ENCODE data around the gene SPATA4. TPM values are rescaled to one million over a fixed set of nuclear protein-coding genes. Genes with fewer than 3 reads are reported as not detected.

SPATA4 gene
- polyA plus RNA-seq, 1 of the 3 experiments (the other 2 are of a cell fraction), result 0.21 TPM

DNA sequence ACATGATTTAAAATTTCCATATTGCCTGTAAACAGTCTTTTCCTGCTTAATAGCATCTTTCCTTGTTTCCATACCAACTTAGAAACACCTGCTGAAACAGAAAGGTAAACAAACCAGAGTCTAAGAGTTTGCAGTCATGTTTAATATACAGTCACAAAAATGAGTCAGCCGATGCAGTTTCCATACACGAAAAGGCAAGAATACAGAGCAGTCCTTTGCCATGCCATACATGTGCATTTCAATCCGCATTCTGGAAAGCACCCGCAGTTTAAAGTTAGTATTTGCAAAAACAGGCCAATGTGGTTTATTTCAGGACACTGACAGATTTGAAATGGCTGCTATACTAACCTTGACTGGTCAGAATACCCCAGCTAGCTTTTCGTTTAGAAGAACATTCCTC lies 41.6 kb upstream of the SPATA4 start:
- Histone ChIP-seq H3K9me3 (no peaks in the 10 kb centered on the region), H2AFZ (ENCODE audit: low read depth) (no peak overlapping the region), H3K79me2 (ENCODE audit: insufficient read depth) (no peaks in the 10 kb centered on the region), H4K20me1 (ENCODE audit: insufficient read depth) (no peaks in the 10 kb centered on the region), H3K36me3 (replicated peaks in 1 of 2; ENCODE audit: control insufficient read depth in 1 of 2, insufficient read depth in 2 of 2, low read length in 1 of 2) (no peaks in the 10 kb centered on the region), H3K9ac (no peak overlapping the region), H3K27me3 (ENCODE audit: insufficient read depth) (no peaks in the 10 kb centered on the region), H3F3A (replicated peaks; ENCODE audit: insufficient read depth) (no peaks in the 10 kb centered on the region), H3K27ac (ENCODE audit: low read depth in 2 of 2, low read length in 1 of 2) (no peak overlapping the region), H3K4me3 (ENCODE audit: low read depth in 2 of 2, low read length in 1 of 2) (no peak overlapping the region), H3K4me1 (ENCODE audit: control insufficient read depth in 1 of 2, insufficient read depth in 2 of 2, low read depth in 1 of 2, low read length in 1 of 2) (peaks cover 0 to 15% of the 10 kb centered on the region in 2 experiments; a peak in 3 of 4 replicates), H3K9me2 (no peaks in the 10 kb centered on the region), H3K4me2 (no peak overlapping the region)
- no peak for DNase-seq
- 82% methylated on average over 5 of the region's 5 CpGs for WGBS (ENCODE audit: low lambda C conversion rate)
- ChIA-PET POLR2A (no interaction called here), CTCF (no interaction called here)
- no peak for TF ChIP-seq JUND (IDR thresholded peaks at IDR 0.05)

DNA sequence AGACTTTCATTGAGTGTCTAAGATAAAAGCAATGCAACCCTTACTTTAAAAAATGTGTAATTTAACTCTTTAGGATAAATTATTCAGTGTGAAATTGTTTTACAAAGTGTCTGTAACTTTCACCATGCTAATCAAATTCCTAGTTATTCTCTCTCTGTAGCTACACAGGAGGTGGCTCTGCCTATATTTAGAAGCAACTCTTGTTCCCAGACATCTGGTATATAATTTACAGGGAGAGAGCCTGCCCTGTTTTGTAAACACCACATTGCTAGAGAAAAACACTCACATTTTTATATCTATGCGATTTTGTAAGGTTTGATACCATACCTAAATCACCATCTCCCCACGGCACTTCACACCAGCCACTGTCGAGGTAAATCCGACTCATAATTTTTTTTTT lies 35.5 kb upstream of the SPATA4 start:
- no peak overlapping the region for H2AFZ ChIP-seq (ENCODE audit: low read depth)
- CTCF ChIA-PET, result interaction anchor here (1.0 to 1.2 kb wide), 2 partner anchors 13 to 46 kb away, joined by 3 to 4 read pairs; no protein-coding TSS in a partner anchor
- POLR2A ChIA-PET, result no interaction called here

More for the DNA sequence above, 35.5 kb upstream of the SPATA4 start:
- Histone ChIP-seq H4K20me1 (ENCODE audit: insufficient read depth) (no peaks in the 10 kb centered on the region), H3K36me3 (replicated peaks in 1 of 2; ENCODE audit: control insufficient read depth in 1 of 2, insufficient read depth in 2 of 2, low read length in 1 of 2) (no peaks in the 10 kb centered on the region), H3K27ac (ENCODE audit: low read depth in 2 of 2, low read length in 1 of 2) (no peak overlapping the region), H3K9ac (no peak overlapping the region), H3K9me3 (no peaks in the 10 kb centered on the region), H3K27me3 (ENCODE audit: insufficient read depth) (no peaks in the 10 kb centered on the region), H3F3A (replicated peaks; ENCODE audit: insufficient read depth) (no peaks in the 10 kb centered on the region), H3K79me2 (ENCODE audit: insufficient read depth) (no peaks in the 10 kb centered on the region), H3K9me2 (no peaks in the 10 kb centered on the region), H3K4me1 (ENCODE audit: control insufficient read depth in 1 of 2, insufficient read depth in 2 of 2, low read depth in 1 of 2, low read length in 1 of 2) (no peaks in the 10 kb centered on the region; a peak in 1 of 4 replicates), H3K4me2 (no peak overlapping the region), H3K4me3 (ENCODE audit: low read depth in 2 of 2, low read length in 1 of 2) (no peak overlapping the region)
- DNase-seq, result no peak
- 91% methylated on average over 4 of the region's 4 CpGs for WGBS (ENCODE audit: low lambda C conversion rate)
- TF ChIP-seq, protein P1, sequence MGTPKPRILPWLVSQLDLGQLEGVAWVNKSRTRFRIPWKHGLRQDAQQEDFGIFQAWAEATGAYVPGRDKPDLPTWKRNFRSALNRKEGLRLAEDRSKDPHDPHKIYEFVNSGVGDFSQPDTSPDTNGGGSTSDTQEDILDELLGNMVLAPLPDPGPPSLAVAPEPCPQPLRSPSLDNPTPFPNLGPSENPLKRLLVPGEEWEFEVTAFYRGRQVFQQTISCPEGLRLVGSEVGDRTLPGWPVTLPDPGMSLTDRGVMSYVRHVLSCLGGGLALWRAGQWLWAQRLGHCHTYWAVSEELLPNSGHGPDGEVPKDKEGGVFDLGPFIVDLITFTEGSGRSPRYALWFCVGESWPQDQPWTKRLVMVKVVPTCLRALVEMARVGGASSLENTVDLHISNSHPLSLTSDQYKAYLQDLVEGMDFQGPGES (IDR thresholded peaks at IDR 0.05; ENCODE audit: low read depth, low read length), result no peak
- TF ChIP-seq GABPA (IDR thresholded peaks at IDR 0.05; ENCODE audit: low read depth), result no peak
- TF ChIP-seq NRF1 (IDR thresholded peaks at IDR 0.05; ENCODE audit: low read depth, low read length), result no peak
- no peak for TF ChIP-seq ELF1 (IDR thresholded peaks at IDR 0.05)
- no peak for TF ChIP-seq JUND (IDR thresholded peaks at IDR 0.05)
- no peak for TF ChIP-seq YY1 (IDR thresholded peaks at IDR 0.05; ENCODE audit: low read depth)
- TF ChIP-seq, protein P2, sequence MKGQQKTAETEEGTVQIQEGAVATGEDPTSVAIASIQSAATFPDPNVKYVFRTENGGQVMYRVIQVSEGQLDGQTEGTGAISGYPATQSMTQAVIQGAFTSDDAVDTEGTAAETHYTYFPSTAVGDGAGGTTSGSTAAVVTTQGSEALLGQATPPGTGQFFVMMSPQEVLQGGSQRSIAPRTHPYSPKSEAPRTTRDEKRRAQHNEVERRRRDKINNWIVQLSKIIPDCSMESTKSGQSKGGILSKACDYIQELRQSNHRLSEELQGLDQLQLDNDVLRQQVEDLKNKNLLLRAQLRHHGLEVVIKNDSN (IDR thresholded peaks at IDR 0.05; ENCODE audit: borderline replicate concordance, low read depth), result no peak
- TF ChIP-seq RCOR1 (IDR thresholded peaks at IDR 0.05; ENCODE audit: low read length), result no peak
- no peak for TF ChIP-seq SIN3A (IDR thresholded peaks at IDR 0.05; ENCODE audit: borderline replicate concordance, low read depth, low read length)
- TF ChIP-seq, protein P3, sequence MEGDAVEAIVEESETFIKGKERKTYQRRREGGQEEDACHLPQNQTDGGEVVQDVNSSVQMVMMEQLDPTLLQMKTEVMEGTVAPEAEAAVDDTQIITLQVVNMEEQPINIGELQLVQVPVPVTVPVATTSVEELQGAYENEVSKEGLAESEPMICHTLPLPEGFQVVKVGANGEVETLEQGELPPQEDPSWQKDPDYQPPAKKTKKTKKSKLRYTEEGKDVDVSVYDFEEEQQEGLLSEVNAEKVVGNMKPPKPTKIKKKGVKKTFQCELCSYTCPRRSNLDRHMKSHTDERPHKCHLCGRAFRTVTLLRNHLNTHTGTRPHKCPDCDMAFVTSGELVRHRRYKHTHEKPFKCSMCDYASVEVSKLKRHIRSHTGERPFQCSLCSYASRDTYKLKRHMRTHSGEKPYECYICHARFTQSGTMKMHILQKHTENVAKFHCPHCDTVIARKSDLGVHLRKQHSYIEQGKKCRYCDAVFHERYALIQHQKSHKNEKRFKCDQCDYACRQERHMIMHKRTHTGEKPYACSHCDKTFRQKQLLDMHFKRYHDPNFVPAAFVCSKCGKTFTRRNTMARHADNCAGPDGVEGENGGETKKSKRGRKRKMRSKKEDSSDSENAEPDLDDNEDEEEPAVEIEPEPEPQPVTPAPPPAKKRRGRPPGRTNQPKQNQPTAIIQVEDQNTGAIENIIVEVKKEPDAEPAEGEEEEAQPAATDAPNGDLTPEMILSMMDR (IDR thresholded peaks at IDR 0.05), result no peak
- TF ChIP-seq, protein P4, sequence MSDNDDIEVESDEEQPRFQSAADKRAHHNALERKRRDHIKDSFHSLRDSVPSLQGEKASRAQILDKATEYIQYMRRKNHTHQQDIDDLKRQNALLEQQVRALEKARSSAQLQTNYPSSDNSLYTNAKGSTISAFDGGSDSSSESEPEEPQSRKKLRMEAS (IDR thresholded peaks at IDR 0.05; ENCODE audit: low read depth), result no peak
- no peak for TF ChIP-seq RXRA (IDR thresholded peaks at IDR 0.05; ENCODE audit: borderline replicate concordance, low read depth)
- TF ChIP-seq, protein P5, sequence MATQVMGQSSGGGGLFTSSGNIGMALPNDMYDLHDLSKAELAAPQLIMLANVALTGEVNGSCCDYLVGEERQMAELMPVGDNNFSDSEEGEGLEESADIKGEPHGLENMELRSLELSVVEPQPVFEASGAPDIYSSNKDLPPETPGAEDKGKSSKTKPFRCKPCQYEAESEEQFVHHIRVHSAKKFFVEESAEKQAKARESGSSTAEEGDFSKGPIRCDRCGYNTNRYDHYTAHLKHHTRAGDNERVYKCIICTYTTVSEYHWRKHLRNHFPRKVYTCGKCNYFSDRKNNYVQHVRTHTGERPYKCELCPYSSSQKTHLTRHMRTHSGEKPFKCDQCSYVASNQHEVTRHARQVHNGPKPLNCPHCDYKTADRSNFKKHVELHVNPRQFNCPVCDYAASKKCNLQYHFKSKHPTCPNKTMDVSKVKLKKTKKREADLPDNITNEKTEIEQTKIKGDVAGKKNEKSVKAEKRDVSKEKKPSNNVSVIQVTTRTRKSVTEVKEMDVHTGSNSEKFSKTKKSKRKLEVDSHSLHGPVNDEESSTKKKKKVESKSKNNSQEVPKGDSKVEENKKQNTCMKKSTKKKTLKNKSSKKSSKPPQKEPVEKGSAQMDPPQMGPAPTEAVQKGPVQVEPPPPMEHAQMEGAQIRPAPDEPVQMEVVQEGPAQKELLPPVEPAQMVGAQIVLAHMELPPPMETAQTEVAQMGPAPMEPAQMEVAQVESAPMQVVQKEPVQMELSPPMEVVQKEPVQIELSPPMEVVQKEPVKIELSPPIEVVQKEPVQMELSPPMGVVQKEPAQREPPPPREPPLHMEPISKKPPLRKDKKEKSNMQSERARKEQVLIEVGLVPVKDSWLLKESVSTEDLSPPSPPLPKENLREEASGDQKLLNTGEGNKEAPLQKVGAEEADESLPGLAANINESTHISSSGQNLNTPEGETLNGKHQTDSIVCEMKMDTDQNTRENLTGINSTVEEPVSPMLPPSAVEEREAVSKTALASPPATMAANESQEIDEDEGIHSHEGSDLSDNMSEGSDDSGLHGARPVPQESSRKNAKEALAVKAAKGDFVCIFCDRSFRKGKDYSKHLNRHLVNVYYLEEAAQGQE (IDR thresholded peaks at IDR 0.05; ENCODE audit: low read depth, low read length), result no peak
- TF ChIP-seq MEF2A (IDR thresholded peaks at IDR 0.05; ENCODE audit: borderline replicate concordance, low read depth), result no peak
- TF ChIP-seq MXI1 (IDR thresholded peaks at IDR 0.05; ENCODE audit: low read depth, low read length), result no peak
- no peak for TF ChIP-seq EP300 (IDR thresholded peaks at IDR 0.05; ENCODE audit: borderline replicate concordance in 1 of 2, low read depth in 1 of 2, low read length in 1 of 2)
- no peak for TF ChIP-seq RFX5 (IDR thresholded peaks at IDR 0.05; ENCODE audit: low read length)
- no peak for TF ChIP-seq EZH2phosphoT487 (IDR thresholded peaks at IDR 0.05; ENCODE audit: borderline replicate concordance, low read depth)
- TF ChIP-seq, protein P6, sequence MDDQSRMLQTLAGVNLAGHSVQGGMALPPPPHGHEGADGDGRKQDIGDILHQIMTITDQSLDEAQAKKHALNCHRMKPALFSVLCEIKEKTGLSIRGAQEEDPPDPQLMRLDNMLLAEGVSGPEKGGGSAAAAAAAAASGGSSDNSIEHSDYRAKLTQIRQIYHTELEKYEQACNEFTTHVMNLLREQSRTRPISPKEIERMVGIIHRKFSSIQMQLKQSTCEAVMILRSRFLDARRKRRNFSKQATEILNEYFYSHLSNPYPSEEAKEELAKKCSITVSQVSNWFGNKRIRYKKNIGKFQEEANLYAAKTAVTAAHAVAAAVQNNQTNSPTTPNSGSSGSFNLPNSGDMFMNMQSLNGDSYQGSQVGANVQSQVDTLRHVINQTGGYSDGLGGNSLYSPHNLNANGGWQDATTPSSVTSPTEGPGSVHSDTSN (IDR thresholded peaks at IDR 0.05), result no peak

Measured in SK-N-SH (cell line).